GM23338 (cell line): ENCODE measurements around the gene PARD3. TPM values are rescaled to one million over a fixed set of nuclear protein-coding genes. Genes with fewer than 3 reads are reported as not detected.

Experiments used
- ATAC-seq: fragments of 200-7000 bp; cut with Tn5 transposase; 3 replicates; pipeline ENCODE4 v1.9.1; 2020
- DNase-seq: peaks from one replicate; pipeline ENCODE4 v3.0.0-alpha.2; 2015; ENCODE audit warnings: low spot score
- H2AFZ ChIP-seq: fragments of 200-600 bp; sonication (generic); 2 replicates; pipeline ENCODE4 v1.8.0; 2016; ENCODE audit warnings: antibody characterized with exemption, mild to moderate bottlenecking, moderate library complexity
- H3F3A ChIP-seq: fragments of 200-600 bp; sonication (generic); replicated peaks from 2 replicates; pipeline ENCODE4 v1.8.0; 2017; ENCODE audit warnings: antibody characterized with exemption, mixed run types, low read depth
- H3K27ac ChIP-seq: fragments of 200-600 bp; sonication (generic); 2 replicates; pipeline ENCODE4 v1.6.1; 2016; ENCODE audit warnings: low read depth
- H3K27me3 ChIP-seq: fragments of 200-600 bp; sonication (generic); 2 replicates; pipeline ENCODE4 v1.8.0; 2016; ENCODE audit warnings: mild to moderate bottlenecking, mixed run types, moderate library complexity; ENCODE audit not compliant: insufficient read depth
- H3K36me3 ChIP-seq: fragments of 200-600 bp; sonication (generic); 2 replicates; pipeline ENCODE4 v1.8.0; 2016; ENCODE audit warnings: mild to moderate bottlenecking; ENCODE audit not compliant: insufficient read depth
- H3K4me1 ChIP-seq: fragments of 200-600 bp; sonication (generic); 2 replicates; pipeline ENCODE4 v1.8.0; 2016; ENCODE audit warnings: mild to moderate bottlenecking, moderate library complexity; ENCODE audit not compliant: insufficient read depth
- H3K4me2 ChIP-seq: fragments of 200-600 bp; sonication (generic); 2 replicates; pipeline ENCODE4 v1.7.1; 2017; ENCODE audit warnings: mixed run types
- H3K4me3 ChIP-seq: fragments of 200-600 bp; sonication (generic); 2 replicates; pipeline ENCODE4 v1.6.1; 2016; ENCODE audit warnings: mixed run types
- H3K79me2 ChIP-seq: fragments of 200-600 bp; sonication (generic); replicated peaks from 2 replicates; pipeline ENCODE4 v1.8.0; 2017; ENCODE audit warnings: mild to moderate bottlenecking; ENCODE audit not compliant: insufficient read depth
- H3K9me2 ChIP-seq: fragments of 200-600 bp; sonication (generic); 2 replicates; pipeline ENCODE4 v1.8.0; 2017; ENCODE audit not compliant: insufficient read depth
- H4K20me1 ChIP-seq: fragments of 200-600 bp; sonication (generic); replicated peaks from 2 replicates; pipeline ENCODE4 v1.8.0; 2017; ENCODE audit warnings: mild to moderate bottlenecking; ENCODE audit not compliant: insufficient read depth
- H3K27ac Mint-ChIP-seq: 2 replicates; pipeline ENCODE4 v1.8.0; 2020; ENCODE audit warnings: inconsistent platforms, mild to moderate bottlenecking, moderate library complexity, mixed read lengths
- H3K27me3 Mint-ChIP-seq: 3 replicates; pipeline ENCODE4 v1.8.0; 2022; ENCODE audit warnings: low read depth, mild to moderate bottlenecking, moderate library complexity, mixed read lengths, inconsistent platforms; ENCODE audit not compliant: insufficient read depth, poor library complexity
- H3K36me3 Mint-ChIP-seq: 3 replicates; pipeline ENCODE4 v1.8.0; 2021; ENCODE audit warnings: low read depth, mild to moderate bottlenecking, inconsistent platforms, moderate library complexity, mixed read lengths
- H3K4me1 Mint-ChIP-seq: 3 replicates; pipeline ENCODE4 v1.8.0; 2020; ENCODE audit warnings: mild to moderate bottlenecking, inconsistent platforms, mixed read lengths
- H3K4me3 Mint-ChIP-seq: 3 replicates; pipeline ENCODE4 v1.8.0; 2021; ENCODE audit warnings: moderate library complexity, mild to moderate bottlenecking, inconsistent platforms, mixed read lengths
- H3K9me3 Mint-ChIP-seq: 3 replicates; pipeline ENCODE4 v1.8.0; 2020; ENCODE audit warnings: moderate library complexity, mild to moderate bottlenecking, inconsistent platforms, mixed read lengths
- CREB1 ChIP-seq: fragments of 250-450 bp; sonication (Bioruptor Pico); IDR thresholded peaks from 2 replicates; pipeline ENCODE4 v1.5.0; 2020; ENCODE audit warnings: low read depth, mild to moderate bottlenecking, moderate library complexity
- EZH2 ChIP-seq: fragments of 200-600 bp; sonication (generic); IDR thresholded peaks from one replicate; pipeline ENCODE4 v1.8.0; 2017; ENCODE audit warnings: antibody characterized with exemption, mild to moderate bottlenecking, low read depth; ENCODE audit not compliant: unreplicated experiment
- EZH2phosphoT487 ChIP-seq: fragments of 200-600 bp; sonication (generic); IDR thresholded peaks from one replicate; pipeline ENCODE4 v1.8.1; 2018; ENCODE audit warnings: antibody characterized with exemption; ENCODE audit not compliant: unreplicated experiment
- NANOG ChIP-seq: IDR thresholded peaks from 2 replicates; pipeline ENCODE4 v1.6.1; 2016; ENCODE audit warnings: antibody characterized with exemption, borderline replicate concordance
- ZNF331 ChIP-seq: fragments of 250-450 bp; sonication (Bioruptor Pico); IDR thresholded peaks from 2 replicates; pipeline ENCODE4 v1.5.0; 2020; ENCODE audit warnings: low read depth, mild to moderate bottlenecking, moderate library complexity
- ZNF462 ChIP-seq: fragments of 250-450 bp; sonication (Bioruptor Pico); IDR thresholded peaks from 2 replicates; pipeline ENCODE4 v1.5.0; 2020; ENCODE audit warnings: mild to moderate bottlenecking, moderate library complexity
- polyA plus RNA-seq: library from polyadenylated mRNA; unstranded; fragments of >200 nt; fragmentation: Nextera tagmentation; extraction: Ambion mirVana; gene quantifications from 2 replicates; pipeline ENCODE4 v1.2.1, GENCODE V29; 2016
- total RNA-seq: library from RNA; depleted of rRNA; stranded (reverse); fragments of >200 nt; shearing (Covaris generic); gene quantifications from 2 replicates; pipeline ENCODE4 v1.2.3, GENCODE V29; 2014
- TF ChIP-seq, protein P1 (sequence below): IDR thresholded peaks from 2 replicates; pipeline ENCODE4 v1.6.1; 2016; ENCODE audit warnings: antibody characterized with exemption
- TF ChIP-seq, protein P2 (sequence below), 2 experiments: fragments of 200-600 bp in 1 of 2; sonication (generic) in 1 of 2; conservative IDR thresholded peaks; 2 replicates each; pipeline versions ENCODE4 v1.5.1 to v1.6.1; 2016 to 2017; ENCODE audit warnings: antibody characterized with exemption in 2 of 2, low read depth in 2 of 2, mild to moderate bottlenecking in 2 of 2, moderate library complexity in 1 of 2

Gene PARD3
- total and polyA plus RNA-seq, 2 experiments from 2014 or later, result 30.2 to 51.4 TPM

- Histone ChIP-seq H3F3A (no peaks in the 10 kb centered on the region), H3K79me2 (no peaks in the 10 kb centered on the region), H3K27ac (no peak overlapping the region), H2AFZ (no peak overlapping the region), H3K4me1 (0 out of 2 replicates have a peak, but pooled peaks cover 4% of the 10 kb centered on the region), H4K20me1 (no peaks in the 10 kb centered on the region), H3K27me3 (no peaks in the 10 kb centered on the region), H3K4me2 (no peak overlapping the region), H3K36me3 (no peaks in the 10 kb centered on the region), H3K9me2 (no peaks in the 10 kb centered on the region), H3K4me3 (no peak overlapping the region)
- ATAC-seq (no peak), DNase-seq (no peak)
- Mint-ChIP-seq H3K36me3 (peaks cover 16% of the 10 kb centered on the region; the same call in 2 of the 3 replicates), H3K4me1 (peaks cover 15% of the 10 kb centered on the region), H3K27me3 (peaks cover 5% of the 10 kb centered on the region), H3K9me3 (peaks cover 5% of the 10 kb centered on the region; the same call in 2 of the 3 replicates), H3K4me3 (no peak overlapping the region), H3K27ac (no peak overlapping the region)
- TF ChIP-seq EZH2 (no peak), CREB1 (CRISPR knock-in tag) (no peak), ZNF462 (CRISPR knock-in tag) (no peak), EZH2phosphoT487 (no peak), ZNF331 (CRISPR knock-in tag) (no peak), NANOG (no peak)
- TF ChIP-seq, protein P1, sequence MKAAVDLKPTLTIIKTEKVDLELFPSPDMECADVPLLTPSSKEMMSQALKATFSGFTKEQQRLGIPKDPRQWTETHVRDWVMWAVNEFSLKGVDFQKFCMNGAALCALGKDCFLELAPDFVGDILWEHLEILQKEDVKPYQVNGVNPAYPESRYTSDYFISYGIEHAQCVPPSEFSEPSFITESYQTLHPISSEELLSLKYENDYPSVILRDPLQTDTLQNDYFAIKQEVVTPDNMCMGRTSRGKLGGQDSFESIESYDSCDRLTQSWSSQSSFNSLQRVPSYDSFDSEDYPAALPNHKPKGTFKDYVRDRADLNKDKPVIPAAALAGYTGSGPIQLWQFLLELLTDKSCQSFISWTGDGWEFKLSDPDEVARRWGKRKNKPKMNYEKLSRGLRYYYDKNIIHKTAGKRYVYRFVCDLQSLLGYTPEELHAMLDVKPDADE, result no peak
- TF ChIP-seq, protein P2, sequence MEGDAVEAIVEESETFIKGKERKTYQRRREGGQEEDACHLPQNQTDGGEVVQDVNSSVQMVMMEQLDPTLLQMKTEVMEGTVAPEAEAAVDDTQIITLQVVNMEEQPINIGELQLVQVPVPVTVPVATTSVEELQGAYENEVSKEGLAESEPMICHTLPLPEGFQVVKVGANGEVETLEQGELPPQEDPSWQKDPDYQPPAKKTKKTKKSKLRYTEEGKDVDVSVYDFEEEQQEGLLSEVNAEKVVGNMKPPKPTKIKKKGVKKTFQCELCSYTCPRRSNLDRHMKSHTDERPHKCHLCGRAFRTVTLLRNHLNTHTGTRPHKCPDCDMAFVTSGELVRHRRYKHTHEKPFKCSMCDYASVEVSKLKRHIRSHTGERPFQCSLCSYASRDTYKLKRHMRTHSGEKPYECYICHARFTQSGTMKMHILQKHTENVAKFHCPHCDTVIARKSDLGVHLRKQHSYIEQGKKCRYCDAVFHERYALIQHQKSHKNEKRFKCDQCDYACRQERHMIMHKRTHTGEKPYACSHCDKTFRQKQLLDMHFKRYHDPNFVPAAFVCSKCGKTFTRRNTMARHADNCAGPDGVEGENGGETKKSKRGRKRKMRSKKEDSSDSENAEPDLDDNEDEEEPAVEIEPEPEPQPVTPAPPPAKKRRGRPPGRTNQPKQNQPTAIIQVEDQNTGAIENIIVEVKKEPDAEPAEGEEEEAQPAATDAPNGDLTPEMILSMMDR (conservative IDR thresholded peaks at IDR 0.05; ENCODE audit: low read depth in 2 of 2), result no peak
Measured at GRCh38 chr10:34260904-34261303, 554.2 kb downstream of the PARD3 start.
